Cardiac muscle cell (in vitro differentiated cells and primary cell): Measurements from ENCODE around the gene RIPOR2. TPM values are rescaled to one million over a fixed set of nuclear protein-coding genes. Genes with fewer than 3 reads are reported as not detected.

Source experiments
- DNase-seq, 2 donors: peaks; one replicate each; pipeline versions ENCODE4 v3.0.0 to v3.0.0-alpha.2; 2010 to 2017; ENCODE audit warnings: low read depth in 1 of 2, low spot score in 1 of 2
- H3K27ac ChIP-seq: fragments of 200-600 bp; sonication (generic); 2 replicates; pipeline ENCODE4 v1.5.1; 2016
- H3K27me3 ChIP-seq: fragments of 200-600 bp; sonication (generic); 2 replicates; pipeline ENCODE4 v1.6.0; 2016; ENCODE audit warnings: control low read depth
- H3K36me3 ChIP-seq: fragments of 200-600 bp; sonication (generic); 2 replicates; pipeline ENCODE4 v1.5.1; 2016; ENCODE audit warnings: control low read depth
- H3K4me1 ChIP-seq: fragments of 200-600 bp; sonication (generic); 2 replicates; pipeline ENCODE4 v1.8.1; 2017; ENCODE audit warnings: low read depth, mild to moderate bottlenecking, mixed run types
- H3K4me3 ChIP-seq: fragments of 200-600 bp; sonication (generic); 2 replicates; pipeline ENCODE4 v1.5.1; 2016; ENCODE audit warnings: mild to moderate bottlenecking
- H3K9me3 ChIP-seq: fragments of 200-600 bp; sonication (generic); 2 replicates; pipeline ENCODE4 v1.5.1; 2017; ENCODE audit warnings: low read depth, mild to moderate bottlenecking, control low read depth
- CTCF ChIP-seq: IDR thresholded peaks from 2 replicates; pipeline ENCODE4 v1.5.1; 2012; ENCODE audit warnings: low read depth, mild to moderate bottlenecking, low read length
- polyA plus RNA-seq: library from polyadenylated mRNA; unstranded; fragments of >200 nt; fragmentation: Nextera tagmentation; extraction: Ambion mirVana; gene quantifications from 2 replicates; pipeline ENCODE4 v1.2.1, GENCODE V29; 2016
- total RNA-seq: library from RNA; depleted of rRNA; stranded (reverse); fragments of >200 nt; gene quantifications from 2 replicates; pipeline ENCODE4 v1.2.3, GENCODE V29; 2016

The RIPOR2 gene
- total and polyA plus RNA-seq, 2 experiments from 2014 or later, result 2.2 to 6.9 TPM

DNA sequence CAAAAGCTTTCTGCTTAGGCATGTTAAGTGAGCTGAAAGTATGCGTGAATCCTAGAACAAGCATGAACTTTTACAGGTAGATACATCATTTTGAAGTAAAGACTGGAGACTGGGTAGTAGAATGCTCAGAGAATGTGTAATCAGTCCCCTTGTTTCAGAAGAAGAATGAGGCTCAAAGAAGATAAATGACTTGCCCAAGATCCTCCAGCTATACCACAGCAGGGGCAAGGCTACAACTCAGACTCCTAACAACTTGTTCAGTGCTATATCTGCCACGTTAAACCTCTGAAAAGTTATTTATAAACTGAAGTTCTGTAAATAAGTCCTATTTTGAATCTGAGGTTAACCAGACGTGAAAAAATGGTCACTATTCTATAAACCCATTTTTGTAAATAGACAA lies 2.9 kb downstream of the RIPOR2 start:
- Histone ChIP-seq H3K36me3 (no peaks in the 10 kb centered on the region), H3K27ac (no peak overlapping the region), H3K4me3 (no peak overlapping the region), H3K4me1 (peaks cover 47% of the 10 kb centered on the region), H3K9me3 (no peaks in the 10 kb centered on the region), H3K27me3 (no peaks in the 10 kb centered on the region)
- TF ChIP-seq CTCF, result no peak
- no peak for DNase-seq

DNA sequence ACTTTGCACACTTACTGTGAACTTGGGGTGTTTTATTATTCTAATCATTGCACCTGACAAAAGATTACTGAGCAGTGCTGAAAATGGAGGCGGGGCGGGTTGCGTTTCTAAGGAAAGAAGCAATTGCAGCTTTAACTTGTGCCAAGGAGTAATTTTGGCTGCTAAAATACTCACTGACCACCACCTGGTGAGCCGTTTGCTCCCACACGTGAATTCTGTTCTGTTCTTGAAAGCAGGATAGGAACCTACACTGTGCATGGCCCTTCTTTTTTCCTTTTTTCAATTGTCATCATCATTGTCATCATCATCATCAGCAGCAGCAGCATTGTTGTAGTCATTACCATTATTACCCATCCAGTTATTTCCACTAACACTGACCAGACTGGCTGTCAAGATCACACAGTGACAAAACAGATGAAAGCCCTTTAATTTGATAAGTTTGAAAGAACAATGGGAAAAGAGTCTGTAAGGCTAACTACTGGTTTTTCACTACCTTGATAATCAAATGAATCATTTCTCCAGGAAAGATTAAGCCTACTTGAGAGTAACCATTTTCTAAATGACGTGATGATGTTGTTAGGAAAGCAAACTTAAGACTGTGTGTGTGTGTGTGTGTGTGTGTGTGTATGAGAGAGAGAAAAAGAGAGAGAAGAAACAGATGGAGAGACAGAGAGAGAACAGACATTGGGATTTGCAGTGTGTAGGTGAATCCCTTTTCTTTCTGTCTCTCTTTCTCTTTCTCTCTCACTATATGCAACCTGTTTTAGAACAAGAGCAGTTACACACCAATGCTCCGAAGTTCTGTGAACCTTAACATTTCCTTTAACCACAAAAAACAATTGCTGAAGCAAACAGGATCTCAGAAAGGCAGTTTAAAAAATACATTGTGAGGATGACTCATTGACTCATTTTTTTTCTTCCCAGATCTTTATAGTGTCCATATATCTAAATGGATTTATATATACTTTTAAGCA lies 3.8 kb downstream of the RIPOR2 start:
- H3K4me1 ChIP-seq, result peaks cover 47% of the 10 kb centered on the region
- no peaks in the 10 kb centered on the region for H3K9me3 ChIP-seq
- no peak for TF ChIP-seq CTCF
- peak in 1 of 2 donors; percentile 54 for DNase-seq
- no peaks in the 10 kb centered on the region for H3K36me3 ChIP-seq
- no peaks in the 10 kb centered on the region for H3K27me3 ChIP-seq
- peak overlapping the region; percentile 74 for H3K27ac ChIP-seq
- H3K4me3 ChIP-seq, result no peak overlapping the region

DNA sequence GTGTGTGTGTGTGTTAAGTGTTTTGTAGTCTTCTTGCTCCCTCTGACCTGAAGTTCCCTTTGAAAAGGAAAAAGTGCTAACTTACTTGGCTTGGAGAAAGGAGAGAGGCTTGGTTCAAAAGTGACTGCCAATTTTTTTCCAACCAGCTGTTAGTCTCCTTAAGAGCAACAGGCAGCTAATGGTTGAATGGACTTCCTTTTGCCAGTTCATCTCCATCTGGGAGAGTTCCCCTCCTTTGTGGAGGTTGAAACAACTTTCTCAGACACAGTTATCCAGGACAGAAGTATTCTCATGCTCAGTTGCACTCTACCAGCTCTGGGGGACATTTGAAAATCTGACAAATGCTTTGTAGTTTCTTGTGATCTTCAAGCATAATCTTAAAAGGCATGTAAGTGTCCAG lies 4.5 kb downstream of the RIPOR2 start:
- Histone ChIP-seq H3K9me3 (no peaks in the 10 kb centered on the region), H3K36me3 (no peaks in the 10 kb centered on the region), H3K27ac (peak overlapping the region; percentile 74), H3K27me3 (no peaks in the 10 kb centered on the region), H3K4me3 (no peak overlapping the region), H3K4me1 (peaks cover 47% of the 10 kb centered on the region)
- DNase-seq, result peak in 1 of 2 donors; percentile 55
- TF ChIP-seq CTCF, result no peak

- H3K27ac ChIP-seq, result peak overlapping the region; percentile 74
These were observed 5.3 kb downstream of the RIPOR2 start for GRCh38 chr6:24930431-24930871.

GRCh38 chr6:24929242-24929641 lies 6.5 kb downstream of the RIPOR2 start:
- no peaks in the 10 kb centered on the region for H3K36me3 ChIP-seq
- TF ChIP-seq CTCF, result no peak
- H3K4me3 ChIP-seq, result no peak overlapping the region
- H3K27ac ChIP-seq, result no peak overlapping the region
- no peaks in the 10 kb centered on the region for H3K9me3 ChIP-seq
- peaks cover 47% of the 10 kb centered on the region for H3K4me1 ChIP-seq
- no peaks in the 10 kb centered on the region for H3K27me3 ChIP-seq
- DNase-seq, result no peak

More at GRCh38 chr6:24930431-24930871, 5.3 kb downstream of the RIPOR2 start:
- peak; percentile 47 to 49 for DNase-seq
- no peaks in the 10 kb centered on the region for H3K9me3 ChIP-seq
- no peaks in the 10 kb centered on the region for H3K36me3 ChIP-seq
- H3K27me3 ChIP-seq, result no peaks in the 10 kb centered on the region
- peaks cover 47% of the 10 kb centered on the region for H3K4me1 ChIP-seq
- TF ChIP-seq CTCF, result no peak
- no peak overlapping the region for H3K4me3 ChIP-seq
